ENCODE measurements around the gene ANKS1B. TPM values are rescaled to one million over a fixed set of nuclear protein-coding genes. Genes with fewer than 3 reads are reported as not detected.

ANKS1B gene
- total RNA-seq, 4 donors from 2014 or later: 16.6 to 62.6 (median 40.2) TPM

GRCh38 chr12:99005601-99006000, 979.1 kb downstream of the ANKS1B start:
- Histone ChIP-seq H3K36me3 (no peaks in the 10 kb centered on the region), H3K27me3 (no peaks in the 10 kb centered on the region), H3K9me3 (no peaks in the 10 kb centered on the region), H3K27ac (no peak overlapping the region), H3K4me3 (no peak overlapping the region), H3K4me1 (no peaks in the 10 kb centered on the region)
- no peak for TF ChIP-seq POLR2A (IDR thresholded peaks at IDR 0.05)
- TF ChIP-seq CTCF (IDR thresholded peaks at IDR 0.05): no peak
- intact Hi-C loops (cut with DNase I; ENCODE audit: low total_unique reads): no loop called here
- DNase-seq: no peak

- H3K27me3 ChIP-seq: no peaks in the 10 kb centered on the region
- no peaks in the 10 kb centered on the region for H3K4me1 ChIP-seq
- TF ChIP-seq POLR2A (IDR thresholded peaks at IDR 0.05) (no peak), CTCF (IDR thresholded peaks at IDR 0.05) (no peak)
- H3K36me3 ChIP-seq: no peaks in the 10 kb centered on the region
- H3K27ac ChIP-seq: no peak overlapping the region
- DNase-seq: no peak
- no peak overlapping the region for H3K4me3 ChIP-seq
- intact Hi-C loops (cut with DNase I; ENCODE audit: low total_unique reads): no loop called here
- H3K9me3 ChIP-seq: no peaks in the 10 kb centered on the region
Observed at GRCh38 chr12:99004799-99005466, 979.8 kb downstream of the ANKS1B start.

GRCh38 chr12:99002731-99003130, 982.0 kb downstream of the ANKS1B start:
- no peaks in the 10 kb centered on the region for H3K4me1 ChIP-seq
- intact Hi-C loops (cut with DNase I; ENCODE audit: low total_unique reads): no loop called here
- H3K27ac ChIP-seq: no peak overlapping the region
- H3K27me3 ChIP-seq: no peaks in the 10 kb centered on the region
- no peak overlapping the region for H3K4me3 ChIP-seq
- H3K36me3 ChIP-seq: no peaks in the 10 kb centered on the region
- H3K9me3 ChIP-seq: no peaks in the 10 kb centered on the region
- no peak for TF ChIP-seq POLR2A (IDR thresholded peaks at IDR 0.05)
- no peak for TF ChIP-seq CTCF (IDR thresholded peaks at IDR 0.05)
- no peak for DNase-seq

- H3K4me3 ChIP-seq: no peak overlapping the region
- no peak for TF ChIP-seq CTCF (IDR thresholded peaks at IDR 0.05)
- TF ChIP-seq POLR2A (IDR thresholded peaks at IDR 0.05): no peak
- H3K27ac ChIP-seq: no peak overlapping the region
- DNase-seq: no peak
- H3K27me3 ChIP-seq: no peaks in the 10 kb centered on the region
- H3K9me3 ChIP-seq: no peaks in the 10 kb centered on the region
- no peaks in the 10 kb centered on the region for H3K36me3 ChIP-seq
- intact Hi-C loops (cut with DNase I; ENCODE audit: low total_unique reads): no loop called here
- no peaks in the 10 kb centered on the region for H3K4me1 ChIP-seq
Observed at GRCh38 chr12:99002156-99002555, 982.6 kb downstream of the ANKS1B start.

- TF ChIP-seq CTCF (IDR thresholded peaks at IDR 0.05) (no peak), POLR2A (IDR thresholded peaks at IDR 0.05) (no peak)
- no peak for DNase-seq
- Histone ChIP-seq H3K4me1 (no peaks in the 10 kb centered on the region), H3K9me3 (no peaks in the 10 kb centered on the region), H3K27me3 (no peaks in the 10 kb centered on the region), H3K36me3 (no peaks in the 10 kb centered on the region), H3K4me3 (no peak overlapping the region), H3K27ac (no peak overlapping the region)
- intact Hi-C loops (cut with DNase I; ENCODE audit: low total_unique reads): no loop called here
Observed at GRCh38 chr12:98999559-98999958, 985.2 kb downstream of the ANKS1B start.
